Hepatocyte (in vitro differentiated cells): ENCODE results near the gene MAGT1.
"Not testable (repeated sequence)": the region's sequence is repeated elsewhere in the genome, so short reads cannot be mapped to it uniquely, and the experiment has no call there.

Experiments
- CTCF ChIP-seq: fragments of 200-600 bp; sonication (generic); IDR thresholded peaks from 2 replicates; pipeline ENCODE4 v1.5.1; 2016; ENCODE audit warnings: antibody characterized with exemption, mild to moderate bottlenecking; ENCODE audit not compliant: poor library complexity
- EZH2 ChIP-seq: fragments of 200-600 bp; sonication (generic); IDR thresholded peaks from 2 replicates; pipeline ENCODE4 v1.6.1; 2016; ENCODE audit warnings: antibody characterized with exemption, mild to moderate bottlenecking, borderline replicate concordance
- EZH2phosphoT487 ChIP-seq: fragments of 200-600 bp; sonication (generic); IDR thresholded peaks from one replicate; pipeline ENCODE4 v1.6.1; 2018; ENCODE audit warnings: antibody characterized with exemption, mild to moderate bottlenecking, low read depth, moderate library complexity; ENCODE audit not compliant: unreplicated experiment, severe bottlenecking

- TF ChIP-seq CTCF, EZH2phosphoT487, EZH2: not testable (repeated sequence)
Measured at GRCh38 chrX:77945031-77945430, 49.8 kb upstream of the MAGT1 start.
